NCI-H2107 treated with DMSO at 0.1 percent for 48 hours (cell line): Measurements from ENCODE around the gene RAD23B.

ENCODE experiments used
- DNase-seq: peaks from one replicate; lab custom pipeline; 2025; ENCODE audit not compliant: unreplicated experiment; lab: John Stamatoyannopoulos, UW

RAD23B gene

DNA sequence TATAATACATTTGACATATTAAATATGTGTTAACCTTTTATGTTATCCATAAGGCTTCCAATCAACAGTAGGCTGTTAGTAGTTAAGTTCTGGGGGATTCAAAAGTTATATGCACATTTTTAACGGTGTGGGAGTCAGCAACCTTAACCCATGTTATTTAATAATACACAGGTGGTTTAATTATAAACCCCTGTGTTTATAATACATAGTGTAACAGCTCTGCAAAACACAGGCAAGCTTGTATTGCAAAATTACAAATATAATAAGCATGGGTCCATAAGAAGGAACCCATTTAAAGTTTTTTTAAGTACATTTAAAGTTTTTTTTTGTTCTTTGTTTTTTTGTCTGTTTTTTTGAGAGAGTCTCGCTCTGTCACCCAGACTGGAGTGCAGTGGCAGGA is 14.5 kb upstream of the RAD23B start:
- no peak for DNase-seq

DNA sequence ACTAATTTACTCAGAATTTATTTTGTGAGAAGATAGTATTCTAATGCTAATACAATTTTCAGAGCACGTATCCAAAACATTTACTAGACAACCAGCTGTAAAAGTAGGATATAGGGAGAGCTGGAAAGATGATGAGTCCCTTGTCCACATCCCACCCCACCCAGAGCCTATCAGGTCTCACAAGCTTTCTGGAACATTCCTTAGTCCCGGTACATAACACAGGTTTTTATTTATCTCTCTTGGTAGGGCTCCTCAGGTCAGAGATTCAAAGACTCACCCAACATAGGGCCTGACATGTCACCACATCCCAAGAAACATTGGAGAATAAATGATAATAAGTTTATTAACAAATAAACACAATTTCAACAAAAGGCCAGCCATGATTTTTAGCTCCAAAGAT is 13.8 kb upstream of the RAD23B start:
- no peak for DNase-seq

DNA sequence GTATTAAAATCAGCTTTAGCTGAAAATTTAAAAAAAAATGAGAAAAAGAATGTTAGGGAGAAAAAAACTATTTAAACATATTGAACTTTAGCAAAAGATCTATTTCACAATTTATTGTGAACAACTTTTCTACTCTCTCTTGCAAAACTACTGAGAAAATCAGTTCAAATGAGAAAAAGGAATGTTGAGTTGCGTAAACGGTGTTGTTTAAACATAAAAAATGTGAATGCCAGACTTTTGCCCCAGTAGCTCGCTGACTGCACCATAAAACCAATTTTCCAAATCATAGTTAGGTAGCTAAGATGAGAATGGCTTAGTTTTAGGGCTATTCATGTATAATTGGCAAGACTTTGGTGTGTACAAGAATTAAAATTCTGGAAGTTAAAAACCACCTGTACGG is 13.4 kb upstream of the RAD23B start:
- no peak for DNase-seq

DNA sequence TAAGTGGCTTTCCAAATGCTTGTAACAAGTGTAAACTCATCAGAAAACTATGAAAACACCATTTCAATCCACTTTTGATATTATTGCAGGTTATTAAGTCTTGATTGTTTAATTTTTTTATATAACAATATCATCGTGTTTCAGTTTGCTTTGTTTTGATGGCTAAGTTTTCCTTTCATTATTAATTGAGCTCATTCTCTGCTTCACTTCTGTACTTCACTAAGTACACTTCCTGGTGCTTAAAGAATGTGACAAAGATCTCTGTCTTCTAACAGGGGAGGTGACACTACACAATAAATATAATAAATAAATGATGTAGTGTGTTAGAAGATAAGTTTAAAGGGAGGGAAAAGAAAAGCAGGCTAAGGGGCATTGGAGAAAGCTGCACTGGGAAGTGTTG is 13.0 kb upstream of the RAD23B start:
- DNase-seq, result no peak

DNA sequence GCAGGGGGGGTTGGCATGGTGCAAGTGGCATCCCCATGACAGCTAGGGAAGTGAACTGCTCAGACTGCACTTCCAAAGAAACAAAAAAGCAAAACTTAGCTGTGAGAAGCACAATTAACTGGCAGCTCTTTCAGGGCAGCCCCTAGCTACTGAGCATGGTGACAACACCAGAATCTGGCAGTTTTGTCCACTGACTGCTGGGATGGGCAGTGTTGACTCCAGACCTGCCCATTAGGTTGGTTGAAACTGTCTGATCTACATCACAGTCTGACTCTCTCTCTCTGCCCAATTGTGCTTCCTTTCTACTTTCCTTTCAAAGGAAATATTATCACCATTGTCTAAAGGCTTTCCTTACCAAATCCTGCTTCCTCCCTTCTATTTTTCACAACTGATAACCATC is 12.5 kb upstream of the RAD23B start:
- no peak for DNase-seq

DNA sequence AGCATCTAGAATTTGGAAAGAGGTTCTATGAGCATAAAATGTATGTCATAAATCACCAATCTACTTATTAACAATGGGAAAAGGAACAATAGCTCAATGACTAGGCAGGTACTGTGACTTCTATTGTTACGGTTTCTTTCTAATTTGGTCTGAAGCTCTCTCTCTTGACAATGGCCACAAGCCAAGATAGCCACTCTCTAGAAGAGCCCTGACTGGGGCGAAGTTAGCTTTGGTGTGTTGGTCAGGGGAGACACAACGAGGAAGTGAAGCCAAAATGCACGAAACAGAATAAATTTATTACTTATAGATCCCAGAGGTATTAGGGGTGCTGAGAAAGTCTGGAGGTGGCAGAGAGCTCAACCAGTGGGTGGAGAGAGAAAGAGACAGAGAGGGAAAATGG is 9.4 kb upstream of the RAD23B start:
- DNase-seq, result no peak

DNA sequence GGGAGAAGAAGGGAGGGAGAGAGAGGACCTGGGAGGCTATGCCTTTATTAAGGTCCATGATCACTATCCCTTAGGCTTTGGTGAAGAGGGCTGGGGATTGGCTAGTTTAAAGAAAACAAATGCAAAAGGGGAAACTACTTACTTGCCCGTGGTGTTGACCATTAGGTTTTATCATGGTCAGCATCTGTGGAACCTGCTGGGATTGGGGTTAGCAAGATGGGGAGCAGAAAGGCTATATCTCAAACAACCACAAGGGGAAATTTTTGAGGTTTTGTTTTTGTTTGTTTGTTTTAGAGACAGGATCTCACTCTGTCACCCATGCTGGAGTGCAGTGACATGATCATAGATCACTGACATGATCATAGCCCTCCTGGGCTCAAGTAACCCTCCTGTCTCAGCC is 9.0 kb upstream of the RAD23B start:
- DNase-seq, result no peak

DNA sequence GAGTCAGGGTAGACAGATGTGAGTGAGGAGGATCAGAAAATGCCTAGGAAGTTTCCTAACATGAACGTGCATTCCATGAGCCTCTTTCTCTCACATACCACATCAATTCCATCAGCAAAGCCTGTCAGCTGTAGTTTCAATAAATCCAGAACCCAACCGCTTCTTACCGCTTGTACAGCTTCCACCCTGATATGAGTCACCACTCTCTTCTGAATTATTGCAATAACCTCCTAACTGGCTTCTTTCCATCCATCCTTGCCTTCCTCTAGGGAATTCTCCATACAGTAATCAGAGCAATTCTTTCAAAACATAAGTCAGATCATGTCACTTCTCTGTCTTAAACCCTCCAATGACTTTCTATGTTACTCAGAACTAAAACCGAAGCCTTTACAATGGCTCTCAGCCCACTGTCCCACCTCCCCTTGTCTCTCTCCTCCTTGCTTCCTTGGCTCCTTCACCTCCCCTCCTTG is 8.1 kb upstream of the RAD23B start:
- DNase-seq, result no peak

DNA sequence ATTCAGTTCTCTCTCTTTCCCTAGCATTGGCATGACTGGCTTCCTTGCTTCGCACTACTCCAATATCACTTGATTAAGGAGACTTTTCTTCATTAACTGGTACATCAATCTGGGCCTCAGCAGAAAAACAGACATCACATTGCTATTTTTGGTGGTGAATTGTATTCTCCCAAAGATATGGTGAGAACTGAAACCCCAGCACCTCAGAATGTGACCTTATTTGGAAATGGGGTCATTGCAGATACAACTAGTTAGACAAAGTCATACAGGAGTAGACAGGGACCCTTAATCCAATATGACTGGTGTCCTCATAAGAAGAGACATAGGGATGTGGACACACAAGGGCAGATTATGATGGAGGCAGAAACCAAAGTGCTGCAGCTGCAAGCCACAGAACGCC is 7.5 kb upstream of the RAD23B start:
- no peak for DNase-seq

DNA sequence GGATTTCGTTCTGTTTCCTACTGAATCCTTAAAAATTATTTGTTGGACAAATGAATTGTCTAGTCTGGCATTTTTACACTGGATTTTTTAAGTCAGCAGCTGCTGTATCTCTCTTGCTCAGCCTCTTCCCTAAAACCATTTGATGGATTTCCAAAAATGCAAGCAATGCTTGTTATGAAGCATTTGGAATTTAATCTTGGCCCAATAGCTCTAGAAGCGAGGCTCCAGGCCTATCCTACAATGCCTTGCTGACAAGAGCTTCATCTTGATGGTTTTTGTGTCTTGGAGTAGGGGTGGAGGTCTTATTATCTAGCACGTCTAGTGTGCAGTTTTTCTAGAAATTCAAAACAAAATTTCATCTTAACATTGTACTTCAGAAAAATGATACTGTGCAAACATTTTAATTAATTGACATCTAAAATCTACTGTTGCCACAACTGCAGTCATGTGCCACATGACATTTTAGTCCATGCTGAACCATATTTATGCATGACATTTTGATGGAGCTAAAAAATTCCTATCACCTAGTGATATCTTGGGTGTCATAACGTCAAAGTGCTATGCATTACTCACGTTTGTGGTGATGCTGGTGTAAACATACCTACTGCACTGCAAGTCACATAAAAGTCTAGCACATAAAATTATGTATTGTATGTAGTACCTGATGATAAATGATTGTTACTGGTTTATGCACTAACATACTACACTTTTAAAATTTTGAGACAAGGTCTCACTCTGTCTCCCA is 5.9 kb upstream of the RAD23B start:
- DNase-seq, result no peak

DNA sequence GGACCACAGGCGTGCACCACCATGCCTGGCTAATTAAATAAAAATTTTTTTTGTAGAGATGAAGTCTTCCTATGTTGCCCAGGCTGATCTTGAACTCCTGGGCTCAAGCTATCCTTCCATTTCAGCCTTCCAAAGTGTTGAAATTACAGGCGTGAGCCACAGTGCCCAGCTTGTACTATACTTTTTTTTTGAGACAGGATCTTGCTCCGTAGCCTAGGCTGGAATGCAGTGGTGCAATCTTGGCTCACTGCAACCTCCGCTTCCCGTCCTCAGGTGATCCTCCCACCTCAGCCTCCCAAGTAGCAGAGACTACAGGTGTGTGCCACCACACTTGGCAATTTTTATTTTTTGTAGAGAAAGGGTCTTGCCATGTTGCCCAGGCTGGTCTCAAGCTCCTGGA is 5.3 kb upstream of the RAD23B start:
- no peak for DNase-seq

DNA sequence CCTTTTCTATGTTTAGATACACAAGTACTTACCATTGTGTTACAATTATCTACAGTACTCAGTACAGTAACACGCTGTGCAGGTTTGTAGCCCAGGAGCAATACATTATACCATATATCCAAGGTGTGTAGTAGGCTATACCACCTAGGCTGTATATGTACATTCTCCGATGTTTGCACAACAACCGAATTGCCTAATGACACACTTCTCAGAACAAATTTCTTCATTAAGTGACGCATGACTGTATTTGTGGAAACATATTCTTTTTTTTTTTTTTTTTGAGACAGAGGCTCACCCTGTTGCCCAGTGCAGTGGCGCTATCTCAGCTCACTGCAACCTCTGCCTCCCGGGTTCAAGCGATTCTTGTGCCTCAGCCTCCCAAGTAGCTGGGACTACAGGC is 4.0 kb upstream of the RAD23B start:
- DNase-seq, result no peak

DNA sequence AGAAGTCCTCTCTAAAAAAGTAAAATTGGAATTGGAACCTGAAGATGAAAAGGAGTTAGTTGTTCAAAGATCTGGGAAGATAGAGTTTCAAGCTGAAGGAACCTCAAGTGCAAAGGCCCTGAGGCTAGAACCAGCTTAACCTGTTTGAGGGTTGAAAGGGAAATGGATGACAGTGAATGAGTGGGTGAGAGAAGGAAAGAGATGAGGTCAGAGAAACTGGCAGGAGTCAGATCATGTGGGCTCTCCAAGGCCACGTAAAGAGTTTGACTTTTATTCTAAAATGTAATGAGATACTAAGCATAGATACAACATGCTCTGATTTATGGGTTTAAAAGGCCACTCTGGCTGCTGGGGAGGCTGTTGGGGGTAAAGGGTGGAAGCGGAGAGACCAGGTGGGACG is 2.5 kb upstream of the RAD23B start:
- no peak for DNase-seq

DNA sequence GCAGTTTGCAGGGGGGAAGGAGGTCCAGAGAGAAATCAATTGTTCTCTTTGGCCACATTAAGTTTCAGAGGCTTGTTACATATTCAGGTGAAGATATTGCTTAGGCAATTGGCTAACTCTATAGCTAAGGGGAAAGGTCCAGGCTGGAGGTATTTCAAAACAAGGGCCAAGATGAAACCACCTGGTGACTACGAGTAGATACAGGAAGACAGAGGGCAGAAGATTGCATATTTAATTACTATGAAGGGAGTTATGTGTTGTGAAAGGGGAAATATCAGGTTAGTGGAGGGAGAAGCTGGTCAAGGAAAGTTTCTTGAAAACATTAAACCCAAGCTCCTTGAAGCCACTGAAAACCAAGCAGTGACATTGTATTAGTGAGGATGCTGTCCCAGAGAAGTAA is 1.9 kb upstream of the RAD23B start:
- DNase-seq, result no peak

DNA sequence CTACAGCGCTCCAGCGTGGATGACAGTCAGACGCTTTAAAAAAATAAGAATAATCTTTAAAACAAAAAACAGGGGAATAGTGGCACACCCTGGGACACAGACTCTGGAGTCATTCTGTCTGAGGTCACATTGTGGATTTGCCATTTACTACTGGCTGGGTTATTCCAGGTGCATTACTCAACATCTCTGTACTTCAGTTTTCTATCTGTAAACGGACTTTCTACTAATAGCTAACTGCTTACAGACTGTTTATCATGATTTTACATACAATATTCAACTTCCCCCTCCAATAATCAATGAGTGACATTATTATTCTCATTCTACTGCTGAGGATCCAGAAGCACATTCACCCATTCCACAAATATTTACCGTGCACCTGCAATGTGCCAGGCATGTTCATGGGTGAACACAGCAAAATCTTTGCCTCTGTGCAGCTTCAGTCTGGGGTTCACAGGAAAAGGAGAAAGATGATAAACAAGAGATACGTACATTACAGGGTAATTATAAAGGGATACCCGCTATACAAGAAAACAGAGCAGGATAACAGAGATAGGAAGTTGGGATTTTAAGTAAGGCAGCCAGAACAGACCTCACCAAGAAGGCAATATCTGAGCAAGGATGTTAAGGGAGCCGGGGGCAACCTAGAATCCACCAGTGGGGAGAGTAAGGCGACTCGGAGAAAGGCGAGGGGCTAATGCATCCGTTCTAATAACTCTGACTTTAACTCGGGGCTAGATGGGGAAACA is 984 bp upstream of the RAD23B start:
- no peak for DNase-seq

DNA sequence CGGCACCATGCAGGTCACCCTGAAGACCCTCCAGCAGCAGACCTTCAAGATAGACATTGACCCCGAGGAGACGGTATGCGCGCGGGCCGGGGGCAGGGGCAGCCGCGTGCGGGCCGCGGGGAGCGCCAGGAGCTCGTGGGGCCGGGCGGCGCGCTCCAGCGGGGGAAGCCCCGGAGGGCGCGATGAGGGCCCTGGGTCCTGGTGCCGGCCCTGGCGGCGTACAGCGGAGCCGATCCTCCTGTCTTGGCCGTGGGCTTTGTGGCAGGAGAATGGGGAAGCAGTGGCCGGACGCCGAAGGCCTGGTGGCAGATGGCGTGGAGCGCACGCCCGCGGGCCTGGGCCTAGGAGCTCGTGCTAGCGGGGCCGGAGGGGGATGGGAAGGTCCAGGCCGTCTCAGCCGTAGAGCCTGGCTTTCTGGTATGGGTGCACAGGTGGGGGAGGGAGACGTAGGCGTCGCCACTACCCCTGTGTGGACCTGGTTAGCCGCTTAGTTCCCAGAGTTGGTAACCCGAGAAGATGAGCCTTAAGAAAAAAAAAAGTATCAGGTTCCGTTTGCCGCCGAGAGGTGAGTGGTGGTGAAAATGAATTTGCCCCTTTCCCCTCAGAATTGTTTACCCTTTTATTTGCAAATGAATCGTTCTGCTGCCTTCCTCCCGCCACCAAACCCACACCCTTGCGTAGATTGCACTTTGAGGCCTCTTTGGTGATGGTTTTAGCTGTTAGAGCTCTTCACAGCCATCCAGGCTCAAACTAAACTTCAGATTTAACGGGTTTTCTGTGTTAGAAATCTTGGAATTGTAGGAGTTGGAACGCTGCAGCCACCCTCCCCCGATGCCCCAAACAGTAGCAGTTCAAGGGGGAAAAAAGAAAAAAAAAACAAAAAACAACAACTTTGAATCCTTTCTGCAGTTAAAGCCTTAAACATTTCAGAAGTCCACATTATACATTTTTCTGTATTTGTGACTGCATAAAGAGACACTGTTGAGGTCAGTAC is 841 bp downstream of the RAD23B start:
- DNase-seq, result peak; percentile 87

DNA sequence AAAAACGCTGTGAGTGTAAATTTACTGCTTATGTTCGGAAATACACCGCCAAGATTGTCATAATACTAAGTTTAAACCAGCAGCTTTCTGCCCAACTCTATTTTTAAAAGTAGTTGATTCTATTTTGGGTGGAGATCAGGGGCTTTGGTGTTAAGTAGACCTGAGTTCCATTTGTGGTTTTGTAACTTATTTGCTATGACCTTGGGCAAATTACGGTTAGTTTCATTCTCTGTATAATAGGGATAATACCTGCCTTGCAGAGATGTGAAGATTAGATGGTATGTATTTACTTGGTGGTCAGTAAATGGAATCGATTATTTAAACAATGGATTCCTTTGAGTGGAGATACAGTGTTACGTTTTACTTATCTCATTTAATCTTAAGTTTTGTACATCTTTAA is 1.6 kb downstream of the RAD23B start:
- no peak for DNase-seq

DNA sequence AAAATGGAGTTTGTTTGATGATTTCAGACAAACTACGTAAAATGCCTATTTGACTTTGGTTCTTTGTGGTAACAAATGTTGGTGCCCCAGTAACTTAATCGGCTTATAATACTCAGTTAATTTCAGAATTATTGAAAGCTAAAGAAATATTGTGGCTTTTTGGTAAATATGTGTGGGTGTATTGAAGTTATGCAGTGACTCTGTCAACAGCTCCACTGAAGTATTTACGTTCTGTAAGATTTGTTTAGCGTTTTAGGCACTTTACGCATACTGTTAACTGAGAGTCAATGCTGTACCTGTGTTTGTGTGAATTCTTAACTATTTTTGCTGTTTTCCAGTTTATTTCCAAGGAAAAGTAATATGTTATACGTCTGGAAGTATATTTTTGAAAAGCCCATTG is 2.2 kb downstream of the RAD23B start:
- no peak for DNase-seq

DNA sequence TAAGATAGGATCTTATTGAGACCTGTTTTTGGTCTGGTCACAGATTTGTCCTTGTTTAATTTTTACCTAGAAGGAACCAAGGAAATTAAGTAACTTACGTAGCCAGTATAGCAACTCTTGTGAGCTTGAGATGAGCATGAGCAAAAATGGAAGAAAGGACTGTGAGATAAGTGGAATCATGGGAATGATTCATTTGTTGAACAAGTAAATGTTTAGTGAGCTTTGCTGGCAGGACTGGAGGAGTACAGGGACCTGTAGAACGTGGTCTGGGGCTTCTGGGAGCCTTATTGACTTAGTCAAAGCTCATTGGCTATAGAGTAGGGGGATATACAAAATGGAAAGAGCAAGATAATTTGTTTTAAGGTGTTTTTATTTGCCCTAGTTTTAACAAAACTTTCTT is 3.0 kb downstream of the RAD23B start:
- no peak for DNase-seq

DNA sequence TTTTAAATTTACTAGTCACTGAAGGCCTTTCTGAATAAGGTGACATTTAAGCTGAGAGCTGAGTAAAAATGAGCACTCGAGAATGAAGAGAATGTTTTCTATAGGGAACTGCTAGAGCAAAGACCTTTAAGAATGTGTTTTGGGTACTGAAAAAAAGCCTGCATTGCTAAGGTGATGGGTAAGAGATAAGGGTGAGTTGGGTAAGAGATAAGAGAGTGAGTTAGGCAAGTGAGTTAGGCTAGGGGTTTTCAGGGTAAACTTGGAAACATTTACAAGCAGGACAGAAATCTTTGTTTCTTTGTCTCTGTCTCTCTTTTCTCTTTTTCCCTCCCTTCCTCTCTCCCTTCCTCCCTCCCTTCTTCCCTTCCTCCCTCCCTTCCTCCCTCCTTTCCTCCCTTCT is 5.6 kb downstream of the RAD23B start:
- DNase-seq, result no peak

DNA sequence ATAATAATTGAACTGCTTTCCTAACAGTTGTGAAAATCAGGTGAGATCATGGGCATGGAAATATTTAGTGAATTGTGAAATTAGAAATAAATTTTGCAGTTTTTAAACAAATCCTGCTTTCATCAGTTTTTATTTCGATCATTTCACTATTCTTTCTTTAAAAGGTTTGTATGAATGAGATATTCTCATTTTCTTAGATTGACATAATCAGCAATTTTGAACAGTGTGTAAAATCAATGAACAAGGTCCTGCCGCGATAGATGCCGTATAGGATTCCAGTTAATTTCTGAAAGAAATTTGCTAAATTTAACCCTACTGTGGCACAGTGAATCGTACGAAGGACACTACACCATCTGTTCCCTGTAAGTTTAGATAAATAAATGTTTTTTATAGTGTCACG is 7.5 kb downstream of the RAD23B start:
- DNase-seq, result no peak
